Measurements from ENCODE around the gene TXNDC5. TPM values are rescaled to one million over a fixed set of nuclear protein-coding genes. Genes with fewer than 3 reads are reported as not detected.

TXNDC5 gene
- total RNA-seq, 3 donors from 2014 or later: 123 to 191 (median 165) TPM

GRCh38 chr6:7905416-7905815 lies 5.2 kb downstream of the TXNDC5 start:
- no peaks in the 10 kb centered on the region for H3K9me3 ChIP-seq
- H3K27me3 ChIP-seq: no peaks in the 10 kb centered on the region
- no peak for DNase-seq (ENCODE audit: low spot score in 2 of 2)
- H3K27ac ChIP-seq: no peak overlapping the region
- intact Hi-C loops (cut with DNase I; ENCODE audit: low total_unique reads): no loop called here
- H3K4me1 ChIP-seq: no peaks in the 10 kb centered on the region
- H3K36me3 ChIP-seq: no peaks in the 10 kb centered on the region
- TF ChIP-seq POLR2AphosphoS5 (IDR thresholded peaks at IDR 0.05) (no peak), POLR2A (IDR thresholded peaks at IDR 0.05) (no peak), CTCF (IDR thresholded peaks at IDR 0.05) (no peak)
- no peak overlapping the region for H3K4me3 ChIP-seq

- intact Hi-C loops (cut with DNase I; ENCODE audit: low total_unique reads): no loop called here
- no peak overlapping the region for H3K4me3 ChIP-seq
- no peaks in the 10 kb centered on the region for H3K27me3 ChIP-seq
- no peaks in the 10 kb centered on the region for H3K9me3 ChIP-seq
- H3K36me3 ChIP-seq: no peaks in the 10 kb centered on the region
- no peaks in the 10 kb centered on the region for H3K4me1 ChIP-seq
- H3K27ac ChIP-seq: no peak overlapping the region
- DNase-seq (ENCODE audit: low spot score in 2 of 2): no peak
- TF ChIP-seq POLR2A (IDR thresholded peaks at IDR 0.05) (no peak), POLR2AphosphoS5 (IDR thresholded peaks at IDR 0.05) (no peak), CTCF (IDR thresholded peaks at IDR 0.05) (no peak)
Measured at GRCh38 chr6:7904654-7905319, 5.8 kb downstream of the TXNDC5 start.

- no peaks in the 10 kb centered on the region for H3K4me1 ChIP-seq
- DNase-seq (ENCODE audit: low spot score in 2 of 2): no peak
- H3K9me3 ChIP-seq: no peaks in the 10 kb centered on the region
- no peak overlapping the region for H3K27ac ChIP-seq
- no peaks in the 10 kb centered on the region for H3K36me3 ChIP-seq
- H3K4me3 ChIP-seq: no peak overlapping the region
- no peaks in the 10 kb centered on the region for H3K27me3 ChIP-seq
- intact Hi-C loops (cut with DNase I; ENCODE audit: low total_unique reads): no loop called here
- TF ChIP-seq POLR2AphosphoS5 (IDR thresholded peaks at IDR 0.05) (no peak), CTCF (IDR thresholded peaks at IDR 0.05) (no peak), POLR2A (IDR thresholded peaks at IDR 0.05) (no peak)
Measured at GRCh38 chr6:7903673-7904072, 6.9 kb downstream of the TXNDC5 start.

GRCh38 chr6:7902867-7903266 lies 7.7 kb downstream of the TXNDC5 start:
- DNase-seq (ENCODE audit: low spot score in 2 of 2): no peak
- intact Hi-C loops (cut with DNase I; ENCODE audit: low total_unique reads): no loop called here
- H3K4me1 ChIP-seq: no peaks in the 10 kb centered on the region
- no peaks in the 10 kb centered on the region for H3K27me3 ChIP-seq
- no peak overlapping the region for H3K27ac ChIP-seq
- TF ChIP-seq POLR2AphosphoS5 (IDR thresholded peaks at IDR 0.05) (no peak), POLR2A (IDR thresholded peaks at IDR 0.05) (no peak), CTCF (IDR thresholded peaks at IDR 0.05) (no peak)
- no peak overlapping the region for H3K4me3 ChIP-seq
- H3K36me3 ChIP-seq: no peaks in the 10 kb centered on the region
- H3K9me3 ChIP-seq: no peaks in the 10 kb centered on the region

GRCh38 chr6:7902221-7902620 lies 8.4 kb downstream of the TXNDC5 start:
- no peaks in the 10 kb centered on the region for H3K4me1 ChIP-seq
- intact Hi-C loops (cut with DNase I; ENCODE audit: low total_unique reads): no loop called here
- H3K27ac ChIP-seq: no peak overlapping the region
- no peaks in the 10 kb centered on the region for H3K9me3 ChIP-seq
- no peaks in the 10 kb centered on the region for H3K27me3 ChIP-seq
- no peak for DNase-seq (ENCODE audit: low spot score in 2 of 2)
- no peaks in the 10 kb centered on the region for H3K36me3 ChIP-seq
- TF ChIP-seq CTCF (IDR thresholded peaks at IDR 0.05) (no peak), POLR2A (IDR thresholded peaks at IDR 0.05) (no peak), POLR2AphosphoS5 (IDR thresholded peaks at IDR 0.05) (no peak)
- H3K4me3 ChIP-seq: no peak overlapping the region
